ENCODE data around the gene HSP90AB1.

GRCh38 chr6:44261581-44261980 is 14.7 kb downstream of the HSP90AB1 start:
- TF ChIP-seq POLR2A (IDR thresholded peaks at IDR 0.05) (no peak), POLR2AphosphoS5 (IDR thresholded peaks at IDR 0.05) (no peak), CTCF (IDR thresholded peaks at IDR 0.05) (no peak), EP300 (IDR thresholded peaks at IDR 0.05) (no peak)
